K562 (cell line): ENCODE data around the gene FAM20B. TPM values are rescaled to one million over a fixed set of nuclear protein-coding genes. Genes with fewer than 3 reads are reported as not detected.

Source experiments
- ATAC-seq: fragments of 200-7000 bp; cut with Tn5 transposase; 3 replicates; pipeline ENCODE4 v1.9.1; 2020; ENCODE audit warnings: moderate library complexity
- BruUV-seq: library from RNA; stranded (reverse); fragments of 400-500 nt; replicated peaks from 2 replicates; lab custom pipeline; 2021; lab: Mats Ljungman, UMichigan
- CTCF ChIA-PET: fragments of 300-600 bp; formaldehyde crosslinking; extraction: SDS; loops from one replicate; lab custom pipeline; 2021; ENCODE audit warnings: low intra/inter-chr PET ratio; lab: Yijun Ruan, JAX
- POLR2A ChIA-PET: fragments of 300-600, 350-650 bp; sonication (Branson Sonifier 250); formaldehyde crosslinking; extraction: SDS; loops from one replicate; lab custom pipeline; 2021; ENCODE audit warnings: antibody characterized with exemption, inconsistent platforms; lab: Yijun Ruan, JAX
- DNase-seq, 4 experiments: peaks; one replicate each; pipeline versions ENCODE4 v3.0.0 to v3.0.0-alpha.2; 2011 to 2018; ENCODE audit warnings: low spot score in 3 of 4, mixed read lengths in 3 of 4; ENCODE audit errors: extremely low read depth in 1 of 4
- FAIRE-seq: peaks from 2 replicates; lab custom pipeline; 2011; peaks lifted over from hg19 to GRCh38; lab: Jason Lieb, UNC
- H2AFZ ChIP-seq: 2 replicates; pipeline ENCODE4 v1.6.0; 2011; ENCODE audit warnings: low read depth, low read length, control low read depth, inconsistent platforms
- H3K27ac ChIP-seq: fragments of 200-600 bp; 3 replicates; pipeline ENCODE4 v1.8.0; 2011; ENCODE audit warnings: low read depth, mild to moderate bottlenecking, control low read depth, inconsistent platforms, low read length, moderate library complexity, mixed read lengths; ENCODE audit errors: extremely low read depth
- H3K27me3 ChIP-seq, 2 experiments: fragments of 300-600 bp in 1 of 2; 2 replicates in 1 of 2; 3 replicates in 1 of 2; pipeline versions ENCODE4 v1.6.0 to v1.8.0; 2011; ENCODE audit warnings: inconsistent platforms in 2 of 2, low read length in 2 of 2, mild to moderate bottlenecking in 1 of 2, mixed read lengths in 1 of 2, moderate library complexity in 1 of 2; ENCODE audit not compliant: control insufficient read depth in 2 of 2, insufficient read depth in 2 of 2
- H3K36me3 ChIP-seq: fragments of 300-600 bp; 3 replicates; pipeline ENCODE4 v1.8.0; 2011; ENCODE audit warnings: mild to moderate bottlenecking, low read length, inconsistent platforms; ENCODE audit not compliant: control insufficient read depth, insufficient read depth
- H3K4me1 ChIP-seq, 2 experiments: fragments of 200-600 bp in 1 of 2; replicated peaks in 1 of 2; 2 replicates in 1 of 2; 3 replicates in 1 of 2; pipeline versions ENCODE4 v1.5.1 to v1.8.0; 2011; ENCODE audit warnings: inconsistent platforms in 2 of 2, low read length in 2 of 2, mild to moderate bottlenecking in 1 of 2, mixed read lengths in 1 of 2, moderate library complexity in 1 of 2; ENCODE audit not compliant: control insufficient read depth in 2 of 2, insufficient read depth in 2 of 2
- H3K4me2 ChIP-seq: 2 replicates; pipeline ENCODE4 v1.6.1; 2011; ENCODE audit warnings: low read length, control low read depth, inconsistent platforms, mixed read lengths; ENCODE audit not compliant: insufficient read depth
- H3K4me3 ChIP-seq: fragments of 200-600 bp; sonication (generic), shearing (Covaris generic); 2 replicates; pipeline ENCODE4 v1.5.1; 2016; ENCODE audit warnings: control low read depth, inconsistent platforms
- H3K79me2 ChIP-seq: fragments of 200-600 bp; 3 replicates; pipeline ENCODE4 v1.8.0; 2011; ENCODE audit warnings: low read length, inconsistent platforms; ENCODE audit not compliant: control insufficient read depth, insufficient read depth
- H3K9ac ChIP-seq, 2 experiments: 2 replicates each; pipeline versions ENCODE4 v1.6.0 to v1.6.1; 2011; ENCODE audit warnings: low read depth in 2 of 2, low read length in 2 of 2, control low read depth in 1 of 2, inconsistent platforms in 1 of 2, mild to moderate bottlenecking in 1 of 2, mixed read lengths in 1 of 2; ENCODE audit not compliant: insufficient read depth in 1 of 2
- H3K9me1 ChIP-seq: one replicate; pipeline ENCODE4 v1.6.0; 2011; ENCODE audit warnings: inconsistent platforms, mild to moderate bottlenecking, low read length, moderate library complexity; ENCODE audit not compliant: control insufficient read depth, insufficient read depth
- H3K9me3 ChIP-seq: replicated peaks from 2 replicates; pipeline ENCODE4 v1.5.1; 2011; ENCODE audit warnings: low read depth, low read length, inconsistent platforms; ENCODE audit not compliant: control insufficient read depth, insufficient read depth
- H4K20me1 ChIP-seq: replicated peaks from 2 replicates; pipeline ENCODE4 v1.6.1; 2011; ENCODE audit warnings: low read length, inconsistent platforms, mixed read lengths; ENCODE audit not compliant: control insufficient read depth, insufficient read depth
- CAMTA2 ChIP-seq: fragments of 250-450 bp; sonication (Bioruptor Pico); conservative IDR thresholded peaks from 2 replicates; pipeline ENCODE4 v1.5.1; 2022
- CBX2 ChIP-seq: fragments of 200-600 bp; sonication (generic); IDR thresholded peaks from one replicate; pipeline ENCODE4 v1.6.1; 2012; ENCODE audit warnings: mild to moderate bottlenecking, low read length, inconsistent platforms; ENCODE audit not compliant: insufficient read depth, poor library complexity, severe bottlenecking
- ELF4 ChIP-seq: fragments of 450-650 bp; formaldehyde crosslinking; IDR thresholded peaks from 2 replicates; pipeline ENCODE4 v1.4.0; 2022; ENCODE audit warnings: missing genetic modification characterization
- ERF ChIP-seq: fragments of 450-650 bp; formaldehyde crosslinking; IDR thresholded peaks from 2 replicates; pipeline ENCODE4 v1.4.0; 2020; ENCODE audit warnings: mild to moderate bottlenecking, mixed read lengths
- HNRNPL ChIP-seq: fragments of 200-400 bp; formaldehyde crosslinking; IDR thresholded peaks from 2 replicates; pipeline ENCODE4 v1.6.1; 2017; ENCODE audit warnings: low read depth, mild to moderate bottlenecking, low read length
- MCM7 ChIP-seq, 2 experiments: fragments of 450-650 bp; IDR thresholded peaks; 2 replicates each; pipeline ENCODE4 v1.6.1; 2016 to 2018
- REST ChIP-seq, 2 experiments: fragments of 450-650 bp; formaldehyde crosslinking in 1 of 2; IDR thresholded peaks; 2 replicates each; pipeline versions ENCODE4 v1.4.0 to v1.6.1; 2014 to 2020; ENCODE audit warnings: mild to moderate bottlenecking in 2 of 2, borderline replicate concordance in 1 of 2, low read depth in 1 of 2
- RFX1 ChIP-seq: fragments of 450-650 bp; IDR thresholded peaks from 2 replicates; pipeline ENCODE4 v1.6.1; 2016; ENCODE audit warnings: mild to moderate bottlenecking, moderate library complexity
- RFX7 ChIP-seq: fragments of 250-450 bp; sonication (Bioruptor Pico); IDR thresholded peaks from 2 replicates; pipeline ENCODE4 v1.5.1; 2021; ENCODE audit warnings: mild to moderate bottlenecking
- TAF15 ChIP-seq: fragments of 200-400 bp; formaldehyde crosslinking; IDR thresholded peaks from 2 replicates; pipeline ENCODE4 v1.6.1; 2017; ENCODE audit warnings: mild to moderate bottlenecking, low read depth, low read length, moderate library complexity
- U2AF2 ChIP-seq: fragments of 200-400 bp; formaldehyde crosslinking; optimal IDR thresholded peaks from 2 replicates; pipeline ENCODE3; 2017; ENCODE audit warnings: low read depth, mild to moderate bottlenecking, low read length
- YBX1 ChIP-seq: fragments of 450-650 bp; IDR thresholded peaks from 2 replicates; pipeline ENCODE4 v1.7.1; 2016; ENCODE audit warnings: mild to moderate bottlenecking
- ZNF134 ChIP-seq: fragments of 250-450 bp; sonication (Bioruptor Pico); conservative IDR thresholded peaks from 2 replicates; pipeline ENCODE4 v1.4.0; 2020
- WGBS: fragments of 100-300 bp; shearing (Covaris generic); methylation state at CpG from one replicate; pipeline ENCODE4 v1.1.6; 2016; ENCODE audit warnings: low coverage, mixed read lengths; ENCODE audit not compliant: insufficient coverage; ENCODE audit errors: missing lambda C conversion rate; 5-methylcytosine and 5-hydroxymethylcytosine counted together
- in situ Hi-C: fragments of 300-500 bp; cut with MboI; formaldehyde crosslinking; loops from 4 replicates; pipeline ENCODE4 v1.15.0; 2018; ENCODE audit warnings: inconsistent platforms, mixed read lengths
- intact Hi-C: fragments of 100-400 bp; cut with micrococcal nuclease; formaldehyde crosslinking; loops from 2 replicates; pipeline ENCODE4 v1.14.2; 2022
- polyA plus RNA-seq, 8 experiments: library from polyadenylated mRNA; depleted of rRNA in 4 of 8; stranded (reverse) in 5 of 8; unstranded in 3 of 8; fragments of >200 nt; fragmentation: Nextera tagmentation in 2 of 8; fragmentation: Illumina TruSeq in 1 of 8; extraction: Ambion mirVana in 2 of 8; extraction: Trizol in 1 of 8; gene quantifications; 2 replicates each; pipeline versions ENCODE4 v1.2.1 to v1.2.3, GENCODE V29; 2011 to 2014; ENCODE audit warnings: inconsistent platforms in 1 of 8, missing spikeins in 1 of 8
- total RNA-seq, 7 experiments: library from RNA; depleted of rRNA in 6 of 7; stranded (reverse); fragments of >200 nt in 6 of 7; fragmentation: Illumina TruSeq in 2 of 7; extraction: Trizol in 2 of 7; gene quantifications; 2 replicates each; pipeline versions ENCODE4 v1.2.1 to v1.2.3, GENCODE V29; 2011 to 2021; ENCODE audit warnings: low replicate concordance in 1 of 7
- TF ChIP-seq, protein P1 (sequence below): fragments of 250-450 bp; sonication (Bioruptor Pico); IDR thresholded peaks from 2 replicates; pipeline ENCODE4 v1.6.1; 2021; ENCODE audit warnings: mild to moderate bottlenecking
- TF ChIP-seq, protein P2 (sequence below): fragments of 450-650 bp; formaldehyde crosslinking; IDR thresholded peaks from 2 replicates; pipeline ENCODE4 v1.4.0; 2020; ENCODE audit warnings: mild to moderate bottlenecking, moderate library complexity

FAM20B gene
- total and polyA plus RNA-seq, 9 of the 15 experiments (the other 6 are each of a cell fraction or from before 2014, with no cell fraction given), result 7.2 to 67.5 (median 42.9) TPM

DNA sequence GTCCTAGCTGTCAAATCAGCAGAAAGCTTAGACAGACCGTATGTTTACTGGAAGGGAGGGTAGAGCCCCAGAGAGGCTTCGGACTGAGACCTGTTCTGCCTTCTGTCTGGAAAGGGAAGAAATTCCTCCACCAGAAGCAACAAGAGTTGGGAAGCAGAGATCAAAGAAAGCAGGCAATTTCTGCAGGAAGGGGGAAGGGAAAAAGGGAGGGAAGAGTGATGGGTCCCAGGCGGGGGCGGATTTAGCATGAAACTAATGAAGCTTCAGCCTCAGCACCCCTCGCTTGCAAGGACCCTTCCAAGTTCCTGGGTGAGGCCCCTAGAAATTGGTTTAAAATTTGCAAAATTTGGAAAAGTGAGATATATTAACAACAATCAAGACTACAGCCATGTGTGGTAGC is 26.6 kb upstream of the FAM20B start:
- H3K9me1 ChIP-seq, result peaks cover 4% of the 10 kb centered on the region
- no peaks in the 10 kb centered on the region for H3K9me3 ChIP-seq
- no TSS peak for BruUV-seq
- in situ Hi-C loops, result no loop called here
- peak overlapping the region; percentile 38; the same call in 1 of the 2 replicates for H2AFZ ChIP-seq
- no peak for FAIRE-seq
- no peaks in the 10 kb centered on the region for H3K36me3 ChIP-seq
- intact Hi-C loops, result no loop called here
- no peaks in the 10 kb centered on the region for H3K27me3 ChIP-seq
- no peak overlapping the region for H3K9ac ChIP-seq
- POLR2A ChIA-PET, result interaction anchor here (0.6 kb wide), 1 partner anchor 25 kb away, joined by 4 read pairs; no protein-coding TSS in a partner anchor
- no peaks in the 10 kb centered on the region for H4K20me1 ChIP-seq
- WGBS, result 57% methylated on average over 5 of the region's 5 CpGs
- CTCF ChIA-PET, result no interaction called here
- no peaks in the 10 kb centered on the region for H3K79me2 ChIP-seq
- no peak for ATAC-seq
- no peak for TF ChIP-seq REST (IDR thresholded peaks at IDR 0.05; ENCODE audit: borderline replicate concordance)
- TF ChIP-seq REST (CRISPR knock-in tag; IDR thresholded peaks at IDR 0.05; ENCODE audit: low read depth), result no peak
- no peak for TF ChIP-seq MCM7 (IDR thresholded peaks at IDR 0.05)
- TF ChIP-seq CBX2, result no peak
- TF ChIP-seq RFX1, result no peak
- TF ChIP-seq TAF15, result no peak
- TF ChIP-seq ZNF134 (CRISPR knock-in tag), result no peak
- no peak for TF ChIP-seq RFX7 (CRISPR knock-in tag)
- TF ChIP-seq, protein P1, sequence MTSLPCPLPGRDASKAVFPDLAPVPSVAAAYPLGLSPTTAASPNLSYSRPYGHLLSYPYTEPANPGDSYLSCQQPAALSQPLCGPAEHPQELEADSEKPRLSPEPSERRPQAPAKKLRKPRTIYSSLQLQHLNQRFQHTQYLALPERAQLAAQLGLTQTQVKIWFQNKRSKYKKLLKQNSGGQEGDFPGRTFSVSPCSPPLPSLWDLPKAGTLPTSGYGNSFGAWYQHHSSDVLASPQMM (CRISPR knock-in tag), result no peak
- TF ChIP-seq U2AF2, result no peak
- TF ChIP-seq, protein P2, sequence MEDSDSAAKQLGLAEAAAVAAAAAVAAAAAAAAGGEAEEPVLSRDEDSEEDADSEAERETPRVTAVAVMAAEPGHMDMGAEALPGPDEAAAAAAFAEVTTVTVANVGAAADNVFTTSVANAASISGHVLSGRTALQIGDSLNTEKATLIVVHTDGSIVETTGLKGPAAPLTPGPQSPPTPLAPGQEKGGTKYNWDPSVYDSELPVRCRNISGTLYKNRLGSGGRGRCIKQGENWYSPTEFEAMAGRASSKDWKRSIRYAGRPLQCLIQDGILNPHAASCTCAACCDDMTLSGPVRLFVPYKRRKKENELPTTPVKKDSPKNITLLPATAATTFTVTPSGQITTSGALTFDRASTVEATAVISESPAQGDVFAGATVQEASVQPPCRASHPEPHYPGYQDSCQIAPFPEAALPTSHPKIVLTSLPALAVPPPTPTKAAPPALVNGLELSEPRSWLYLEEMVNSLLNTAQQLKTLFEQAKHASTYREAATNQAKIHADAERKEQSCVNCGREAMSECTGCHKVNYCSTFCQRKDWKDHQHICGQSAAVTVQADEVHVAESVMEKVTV (CRISPR knock-in tag), result no peak
- no peak for TF ChIP-seq HNRNPL
- no peak for TF ChIP-seq CAMTA2 (CRISPR knock-in tag)
- TF ChIP-seq ERF (CRISPR knock-in tag), result no peak
- no peak for TF ChIP-seq YBX1
- TF ChIP-seq ELF4 (CRISPR knock-in tag), result no peak
- no peak overlapping the region for H3K4me2 ChIP-seq
- H3K4me3 ChIP-seq, result no peak overlapping the region
- H3K27ac ChIP-seq, result no peak overlapping the region
- DNase-seq, result no peak
- H3K4me1 ChIP-seq, result peaks cover 6 to 8% of the 10 kb centered on the region in 2 experiments; a peak in 4 of 5 replicates
